HG03060 (cell line): ENCODE results near the gene SMAD3.

Experiments
- ATAC-seq: cut with Tn5 transposase; IDR thresholded peaks from one replicate; pipeline ENCODE4 v1.9.1; 2021; ENCODE audit warnings: low read depth, moderate number of reproducible peaks; ENCODE audit not compliant: unreplicated experiment

Gene SMAD3

DNA sequence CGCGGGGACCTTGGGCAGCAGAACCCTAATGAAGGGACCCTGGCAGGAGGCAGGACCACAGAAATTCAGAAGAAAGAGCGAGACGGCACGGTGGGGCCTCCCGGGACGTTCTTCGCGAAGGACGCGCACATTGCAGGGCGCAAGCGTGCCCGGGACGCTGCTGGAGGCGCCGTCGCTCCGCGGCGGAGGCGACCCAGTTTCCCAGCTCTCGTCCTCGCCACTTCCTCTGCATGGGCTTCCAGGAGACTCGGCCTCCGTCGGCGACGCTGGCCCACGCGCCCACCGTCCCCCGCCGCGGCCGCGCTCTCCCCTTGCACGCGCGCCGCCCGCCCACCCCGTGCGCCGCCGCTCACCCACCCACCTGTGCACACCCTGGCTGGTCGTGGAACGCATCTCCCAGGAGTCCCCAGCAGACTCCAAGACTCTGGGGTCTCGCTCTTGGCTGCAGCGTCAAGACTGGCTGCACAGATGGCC, 31.8 kb upstream of the SMAD3 start:
- ATAC-seq: no peak

DNA sequence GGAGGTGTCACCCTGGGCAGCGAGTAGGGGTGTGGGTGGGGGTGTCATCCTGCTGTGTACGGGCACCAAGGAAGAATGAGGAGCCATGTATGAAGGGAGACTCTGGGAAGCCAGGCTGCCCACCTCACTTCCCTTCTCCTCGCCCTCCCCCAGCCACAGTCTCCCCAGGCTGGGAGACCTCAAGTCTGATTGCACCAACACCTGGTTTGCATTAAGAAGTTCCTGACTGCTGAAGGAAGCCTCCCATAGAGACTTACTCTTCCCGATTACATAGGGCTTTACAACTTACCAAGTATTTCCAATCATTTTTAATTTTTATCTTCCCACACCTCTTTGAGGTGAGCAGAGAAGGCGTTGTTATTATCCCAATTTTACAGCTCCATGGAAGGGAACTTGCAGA, 29.5 kb upstream of the SMAD3 start:
- ATAC-seq: no peak

DNA sequence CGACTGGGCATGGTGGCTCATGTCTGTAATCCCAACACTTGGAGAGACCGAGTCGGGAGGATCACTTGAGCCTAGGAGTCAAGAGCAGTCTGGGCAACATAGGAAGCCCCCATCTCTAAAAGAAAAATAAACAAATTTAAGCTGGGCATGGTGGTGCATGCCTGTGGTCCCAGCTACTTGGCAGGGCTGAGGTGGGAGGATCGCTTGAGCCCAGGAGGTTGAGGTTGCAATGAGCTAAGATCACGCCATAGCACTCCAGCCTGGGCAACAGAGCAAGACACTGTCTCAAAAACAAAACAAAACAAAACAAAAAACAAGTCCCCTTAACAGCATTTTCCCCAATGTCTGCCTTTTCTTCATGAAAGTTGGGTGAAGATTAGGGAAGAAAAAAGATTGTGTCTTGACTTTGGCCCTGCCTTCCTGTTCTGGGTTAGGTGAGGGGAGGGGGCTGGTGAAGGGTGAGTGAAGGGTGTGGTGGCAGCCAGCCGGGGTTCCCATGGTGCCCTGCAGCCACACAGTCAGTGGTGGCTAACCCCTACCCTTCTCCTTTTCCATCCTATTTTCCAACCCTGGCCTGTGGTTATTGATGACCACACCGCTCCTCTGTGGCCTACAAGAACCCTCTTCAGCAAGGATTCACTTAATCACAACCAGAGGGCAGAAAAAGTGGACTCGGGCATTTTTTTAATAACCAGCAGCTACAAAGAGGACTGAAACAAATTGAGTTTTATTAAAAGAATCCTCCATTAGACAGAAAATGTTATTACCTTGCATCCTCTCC, 28.4 kb upstream of the SMAD3 start:
- no peak for ATAC-seq

DNA sequence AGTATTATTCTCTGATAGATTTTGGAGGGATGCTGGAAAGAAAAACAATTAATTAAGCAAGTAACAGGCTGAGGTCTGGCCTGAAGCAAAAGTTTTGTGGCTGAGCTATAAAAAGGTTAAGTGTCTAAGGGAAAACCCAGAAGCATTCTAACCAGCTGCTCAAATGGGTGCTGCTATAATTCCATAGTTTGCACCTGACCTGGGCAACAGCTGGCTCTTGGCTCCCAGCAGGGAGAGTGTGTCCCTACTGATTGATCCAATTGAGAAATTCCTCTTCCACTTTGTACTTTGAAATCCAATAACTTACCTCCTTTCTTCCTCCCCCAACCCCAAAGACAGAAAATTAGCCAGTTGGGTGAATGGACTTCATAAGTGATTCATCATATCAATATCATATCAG, 27.7 kb upstream of the SMAD3 start:
- no peak for ATAC-seq

DNA sequence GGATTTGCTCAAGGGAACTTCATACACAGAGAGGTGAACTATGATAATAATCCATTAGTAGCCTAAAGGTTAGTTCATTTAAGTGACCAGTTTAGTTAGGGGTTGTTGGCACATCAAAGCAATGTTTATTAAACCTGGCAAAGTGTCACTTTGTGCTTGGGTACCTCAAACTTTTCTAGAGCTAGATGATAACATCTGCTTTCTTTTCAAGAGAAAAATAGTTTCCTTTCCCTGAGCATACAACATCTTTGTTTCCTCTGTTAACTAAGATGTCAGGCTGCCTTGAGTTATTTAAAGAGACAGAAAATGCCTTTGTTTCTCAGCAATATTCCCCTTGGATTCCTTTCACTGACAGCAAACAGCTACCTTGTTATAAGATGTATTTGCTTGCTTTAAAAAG, 26.7 kb upstream of the SMAD3 start:
- ATAC-seq: no peak

DNA sequence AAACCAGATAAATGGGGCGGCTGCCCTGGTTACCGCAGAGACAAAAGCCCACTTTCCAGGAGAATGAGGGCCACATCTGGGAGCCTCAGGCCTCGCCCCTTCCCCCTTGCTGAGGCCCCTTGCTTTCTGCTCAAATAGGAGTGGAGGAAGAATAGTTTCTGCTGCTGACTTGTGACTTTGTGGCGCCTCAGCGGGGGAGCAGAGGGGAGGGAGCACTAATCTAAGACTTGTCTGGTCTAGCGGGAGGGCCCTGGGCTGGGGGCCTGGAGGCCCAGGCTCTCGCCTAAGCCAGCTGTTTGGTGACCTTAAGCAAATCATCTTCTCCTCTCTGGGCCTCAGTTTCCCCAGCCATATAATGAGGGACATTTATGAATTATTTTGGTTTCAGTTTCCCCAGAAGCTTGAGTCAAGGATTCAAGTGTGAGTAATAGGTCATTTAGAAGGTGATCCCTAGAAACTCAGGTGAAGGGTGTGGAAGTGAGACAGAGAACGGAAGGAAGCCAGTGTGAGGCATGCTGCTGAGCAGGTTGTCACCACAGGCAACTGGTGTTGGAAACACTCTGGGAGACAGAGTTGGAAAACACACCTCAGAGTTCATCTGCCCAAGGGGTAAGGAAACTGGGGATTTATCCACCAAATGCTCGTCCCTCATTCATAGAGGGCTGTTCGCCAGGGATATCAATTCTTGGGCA, 25.9 kb upstream of the SMAD3 start:
- ATAC-seq: no peak

DNA sequence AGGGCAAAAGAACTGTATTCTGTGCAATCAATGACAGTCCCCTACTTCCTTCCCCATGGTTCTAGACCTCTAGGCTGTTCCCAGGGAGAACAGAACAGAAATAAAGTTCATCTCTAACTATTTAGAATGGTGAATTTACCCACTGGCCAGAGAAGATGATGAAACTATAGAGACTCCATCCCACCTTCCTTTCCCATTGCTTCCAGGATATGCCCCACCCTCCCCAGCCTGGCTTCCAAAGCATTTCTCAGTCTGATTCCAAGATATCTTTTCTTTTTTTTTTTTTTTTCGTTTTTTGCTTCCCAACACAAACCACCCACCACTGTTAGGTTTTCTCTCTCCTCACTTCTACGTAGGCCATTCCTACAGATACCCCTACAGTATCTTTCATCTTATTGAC, 25.1 kb upstream of the SMAD3 start:
- no peak for ATAC-seq

DNA sequence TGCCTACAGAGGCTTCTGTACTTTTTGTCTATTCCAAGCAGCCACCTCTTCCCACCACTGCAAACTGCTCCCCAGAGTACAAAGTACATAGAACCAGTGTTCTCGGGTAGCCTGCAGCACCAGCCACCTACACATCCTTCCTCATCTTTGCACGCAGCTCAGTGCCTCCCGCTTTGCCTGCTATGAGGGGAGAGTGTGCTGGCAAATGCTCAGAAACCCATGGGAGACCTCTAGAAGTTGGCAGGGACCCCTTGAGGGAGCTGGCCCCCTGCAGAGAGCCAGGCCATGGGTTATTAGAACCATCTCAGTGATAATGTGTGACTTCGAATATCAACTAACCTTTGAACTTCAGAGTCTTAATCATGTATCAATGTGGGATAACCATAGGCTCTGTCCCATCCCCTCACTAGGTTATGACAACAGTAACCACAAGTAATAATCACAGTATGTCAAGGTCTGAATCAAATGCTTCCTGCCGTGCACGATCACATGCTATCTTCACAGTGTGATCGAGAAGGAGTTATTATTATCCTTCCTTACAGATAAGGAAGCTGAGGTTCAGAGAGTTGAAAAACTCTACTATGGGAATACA, 22.8 kb upstream of the SMAD3 start:
- ATAC-seq: no peak

DNA sequence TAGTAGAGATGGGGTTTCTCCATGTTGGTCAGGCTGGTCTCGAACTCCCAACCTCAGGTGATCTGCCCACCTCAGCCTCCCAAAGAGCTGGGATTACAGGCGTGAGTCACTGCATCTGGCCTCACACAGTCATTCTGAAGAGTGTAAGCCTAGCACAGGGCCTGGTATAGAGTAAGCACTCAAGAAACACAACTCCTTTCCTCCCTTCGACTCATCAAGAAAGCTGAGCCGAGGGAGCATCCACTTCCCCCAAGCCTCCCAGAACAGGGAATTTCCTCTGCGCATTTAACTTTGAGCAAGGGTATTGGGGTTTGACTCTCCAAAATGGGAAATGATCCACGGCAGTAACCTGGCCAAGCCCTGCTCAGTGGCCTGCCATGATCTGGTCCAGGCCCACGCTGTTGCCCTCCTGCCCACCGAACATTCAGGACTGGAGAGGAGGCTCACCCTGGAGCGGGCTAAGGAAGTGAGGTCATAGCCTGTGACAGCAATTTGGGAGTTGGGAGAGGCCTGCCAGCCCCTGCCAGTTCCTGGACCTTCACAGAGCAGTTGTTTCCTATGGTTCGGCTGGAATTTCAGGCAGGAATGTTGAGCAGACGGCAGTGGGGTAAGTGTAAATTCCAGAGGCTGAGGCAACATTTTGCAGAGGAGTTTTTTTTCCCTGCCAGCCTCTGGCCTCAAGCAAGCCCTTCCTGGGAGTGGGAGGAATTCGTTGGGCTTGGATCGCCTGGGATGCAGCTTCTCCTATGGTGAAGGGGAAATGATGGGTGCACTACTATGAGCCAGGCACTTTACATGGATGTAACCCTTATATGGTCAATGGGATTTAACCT, 21.2 kb upstream of the SMAD3 start:
- no peak for ATAC-seq

DNA sequence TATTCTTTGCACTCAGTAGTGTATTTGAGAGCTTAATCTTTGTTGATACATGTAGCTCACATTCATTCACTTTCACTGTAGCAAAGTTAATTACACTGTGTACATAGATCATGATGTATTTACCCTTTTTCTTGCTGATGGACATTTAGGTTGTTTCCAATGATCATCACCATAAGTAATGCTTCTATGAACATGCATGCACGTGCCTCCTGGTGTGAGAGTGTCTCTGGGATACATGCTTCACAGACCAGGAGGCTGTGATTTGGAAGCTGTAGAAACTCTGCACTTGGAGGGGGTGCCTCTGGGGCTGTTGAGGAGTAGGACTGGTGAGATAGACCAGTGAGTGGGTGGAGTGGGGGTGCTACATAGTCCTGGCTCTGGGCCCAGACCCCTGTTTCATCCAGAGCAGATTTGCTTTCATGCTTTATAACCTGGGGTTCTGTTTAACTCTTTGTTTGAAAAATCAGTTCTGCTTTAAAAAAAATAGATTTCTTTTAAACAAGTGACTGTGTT, 18.2 kb upstream of the SMAD3 start:
- no peak for ATAC-seq

DNA sequence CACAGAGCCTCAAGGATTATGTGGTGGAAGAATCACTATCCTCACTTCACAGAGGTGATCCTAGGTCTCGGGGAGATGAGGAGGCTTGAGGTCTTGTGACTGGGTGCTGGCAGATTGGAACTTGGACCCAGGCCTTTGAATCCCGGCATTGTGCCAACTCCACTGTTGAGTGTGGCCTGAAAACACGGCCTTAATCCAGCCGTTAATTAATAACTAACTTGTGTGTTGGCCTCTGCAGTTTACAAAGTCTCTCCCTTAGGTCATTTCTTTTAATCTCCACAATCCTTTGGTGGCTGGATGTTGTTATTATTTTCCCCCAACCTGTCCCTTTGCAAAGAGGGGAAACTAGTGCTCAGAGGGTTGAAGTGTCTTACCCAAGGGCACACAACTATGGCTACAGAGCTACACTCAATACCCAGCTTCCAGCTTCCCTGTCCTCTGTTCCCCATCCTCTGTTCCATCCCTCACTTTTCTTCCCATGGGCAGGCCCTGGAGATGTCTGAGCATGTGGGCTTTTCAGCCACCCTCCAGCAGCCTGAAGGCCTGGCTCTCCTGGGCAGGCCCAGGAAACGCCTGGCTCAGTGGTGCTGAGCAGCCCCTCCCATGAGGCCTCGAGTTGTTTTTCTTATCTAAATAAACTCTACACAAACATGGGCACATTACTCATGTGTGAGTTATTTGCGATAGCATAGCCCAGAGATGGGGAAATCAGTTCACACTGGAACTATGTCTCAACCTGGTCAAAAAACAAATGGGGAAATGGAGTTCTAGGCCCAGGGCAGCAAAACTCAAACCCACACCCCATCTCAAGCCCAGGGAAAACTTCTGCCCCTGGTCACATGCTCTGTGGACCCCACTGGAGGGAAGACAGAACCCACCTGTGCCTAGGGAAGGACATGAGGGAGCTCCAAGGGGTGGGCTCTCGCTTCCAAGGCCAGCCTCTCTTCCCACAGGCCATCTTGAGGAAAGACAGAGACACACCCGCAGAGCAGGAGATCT, 16.8 kb upstream of the SMAD3 start:
- no peak for ATAC-seq

DNA sequence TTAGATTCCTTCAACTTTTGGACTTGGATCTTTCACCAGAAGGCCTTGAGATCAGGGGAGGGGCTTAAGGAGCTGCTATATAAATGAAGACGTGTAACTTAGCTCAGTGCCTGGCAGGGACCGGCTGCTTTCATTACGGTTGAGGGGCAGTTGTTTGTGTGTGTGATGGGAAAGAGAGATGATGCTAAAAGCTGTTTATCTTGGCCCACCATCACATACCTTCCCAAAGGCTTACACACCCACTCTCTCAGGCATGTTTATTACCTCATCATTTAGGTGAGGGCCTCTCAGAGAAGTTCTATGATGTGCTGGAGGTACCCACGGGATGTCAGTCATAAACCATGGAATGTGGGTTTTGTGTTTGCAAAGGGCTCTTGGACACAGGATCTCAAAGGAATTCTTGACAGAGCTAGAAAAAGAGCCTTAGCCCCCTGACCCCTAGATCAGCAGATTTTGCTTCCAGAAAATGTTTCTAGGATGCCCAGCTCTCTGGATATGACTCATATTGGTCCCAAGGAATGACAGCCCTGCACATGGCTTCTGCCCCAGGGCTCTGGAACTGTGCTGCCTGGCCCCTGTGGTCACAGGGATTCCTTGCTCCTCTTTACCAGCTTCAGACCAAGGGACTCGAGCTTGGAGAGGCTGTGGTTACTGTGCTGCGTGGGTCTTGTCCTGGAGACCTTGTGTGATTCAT, 15.9 kb upstream of the SMAD3 start:
- no peak for ATAC-seq

DNA sequence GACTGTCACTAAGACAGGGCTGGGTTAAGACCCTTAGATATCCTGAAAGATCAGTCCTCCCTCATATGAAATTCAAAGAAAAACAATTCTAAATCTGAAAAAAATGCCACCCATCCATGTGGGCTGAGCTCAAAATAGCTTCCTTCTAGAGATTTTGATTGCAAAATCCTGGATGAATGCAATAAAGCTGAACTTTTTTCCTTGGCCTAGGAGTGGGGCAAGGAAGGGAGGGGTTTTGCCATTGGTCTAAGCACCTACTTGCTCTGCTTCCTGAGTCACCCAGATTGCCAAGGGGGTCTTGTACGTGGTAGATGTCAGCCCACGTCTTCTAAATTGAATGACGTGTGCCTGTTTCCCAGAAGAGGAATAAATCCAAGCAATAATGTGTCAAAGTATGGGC, 15.3 kb upstream of the SMAD3 start:
- ATAC-seq: no peak

DNA sequence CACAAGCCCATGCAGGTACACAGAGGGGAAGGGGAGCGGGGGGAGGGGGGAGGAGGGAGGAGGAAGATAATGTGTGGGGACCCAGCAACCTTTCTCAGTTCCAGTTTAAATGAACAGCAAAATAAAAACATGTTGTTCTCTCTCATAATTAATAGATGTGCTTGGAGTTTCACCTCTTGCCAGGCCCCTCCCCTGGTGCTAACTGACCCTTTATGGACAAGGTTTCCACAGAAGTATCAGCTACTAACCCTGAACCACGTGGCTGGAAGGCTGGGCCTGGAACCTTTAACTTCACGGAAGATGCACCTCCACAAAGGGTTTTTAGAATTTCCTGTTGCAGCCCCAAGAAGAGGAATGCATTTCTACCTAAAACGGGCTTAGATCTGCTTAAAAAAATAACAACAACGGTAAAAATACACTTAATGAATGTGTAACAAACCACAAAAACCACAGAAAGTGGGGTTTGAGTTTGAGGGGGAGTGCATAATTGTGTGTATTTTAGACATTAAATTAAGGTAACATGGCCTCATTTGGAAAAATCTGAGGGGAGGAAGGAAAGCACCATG, 14.8 kb upstream of the SMAD3 start:
- no peak for ATAC-seq

DNA sequence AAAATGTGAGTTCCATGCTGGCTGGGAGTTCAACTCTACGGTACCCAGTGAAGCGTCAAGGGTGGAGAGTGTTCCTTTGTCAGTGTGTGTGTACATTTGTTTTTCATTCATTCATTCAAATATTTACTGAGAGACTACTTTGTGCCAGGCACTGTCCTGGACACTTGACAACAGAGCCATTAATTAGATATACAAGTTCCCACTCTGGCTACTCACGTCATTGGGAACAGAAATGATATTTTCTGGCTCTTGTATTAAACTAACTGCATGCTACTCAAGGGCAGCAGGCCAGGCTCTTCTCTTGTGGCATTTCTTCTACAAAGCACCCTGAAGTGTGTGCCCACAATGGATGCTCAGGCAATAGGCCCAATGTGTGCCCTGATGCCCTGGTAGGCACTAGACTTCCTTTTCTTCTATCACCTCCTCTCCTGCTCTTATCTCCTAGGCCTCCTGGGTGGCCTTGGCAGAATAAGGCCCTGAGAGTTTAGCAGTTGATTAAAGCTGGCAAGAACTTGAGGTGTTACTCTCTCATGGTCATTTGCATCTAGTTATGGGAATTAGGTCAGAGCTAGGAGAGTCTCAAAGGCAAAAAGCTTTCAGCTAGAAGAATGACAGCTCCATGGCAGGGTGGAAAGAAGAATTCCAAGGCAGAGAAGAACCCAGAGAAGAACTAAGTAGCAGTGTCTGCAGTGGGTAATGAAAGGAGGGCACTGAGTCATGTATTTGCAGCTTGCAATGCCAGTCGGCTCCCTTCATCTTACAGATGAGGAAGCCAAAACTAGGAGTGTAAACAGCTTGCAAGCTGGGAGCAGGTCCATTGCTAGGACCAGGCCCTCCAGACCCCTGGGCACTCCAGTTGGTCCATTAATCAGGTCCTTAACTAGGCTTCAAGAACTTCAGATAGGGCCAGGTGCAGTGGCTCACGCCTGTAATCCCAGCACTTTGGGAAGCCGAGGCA, 14.0 kb upstream of the SMAD3 start:
- ATAC-seq: no peak

DNA sequence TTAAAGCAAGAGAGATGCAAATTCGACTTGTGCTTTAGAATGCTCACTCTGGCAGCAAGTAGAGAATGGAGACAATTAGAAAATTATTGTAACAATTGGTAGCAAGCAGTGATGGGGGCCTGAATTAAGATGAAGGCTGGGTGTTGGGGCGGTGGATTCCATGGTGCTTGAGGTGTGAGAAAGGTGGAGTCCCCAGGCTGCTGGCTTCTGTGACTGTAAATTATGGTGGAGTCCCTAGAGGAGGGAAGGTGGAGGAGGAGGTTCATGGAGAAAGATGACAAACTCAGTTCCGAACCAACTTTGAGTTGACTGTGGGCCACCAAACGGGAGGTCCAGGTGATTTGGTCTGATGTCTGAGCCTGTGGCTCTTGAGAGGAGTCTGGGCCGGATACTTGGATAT, 10.7 kb upstream of the SMAD3 start:
- ATAC-seq: no peak

DNA sequence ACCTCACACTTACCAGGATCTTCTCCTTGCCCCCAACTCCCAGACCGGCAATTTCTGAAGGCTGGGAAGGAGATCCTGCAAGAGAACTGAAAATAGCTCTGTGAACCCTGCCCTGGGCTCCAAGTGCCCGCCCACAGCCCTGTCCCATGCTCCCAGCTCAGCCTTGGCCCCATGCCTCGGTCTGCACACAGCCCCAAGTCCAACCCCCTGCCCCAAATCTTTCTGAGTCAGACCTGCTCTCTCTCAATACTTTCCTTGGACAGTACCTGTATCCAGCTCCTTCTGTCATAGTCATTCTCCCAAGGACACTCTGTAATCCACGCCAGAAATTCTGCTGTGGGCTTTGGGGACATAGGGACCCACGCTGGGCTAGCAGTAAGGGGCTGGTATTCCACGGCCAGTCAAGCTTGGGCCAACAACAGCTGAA, 6.3 kb upstream of the SMAD3 start:
- ATAC-seq: no peak
